HUES64 (cell line): ENCODE data around the gene DRAM1.
"Not testable (repeated sequence)": the region's sequence is repeated elsewhere in the genome, so short reads cannot be mapped to it uniquely, and the experiment has no call there.

Experiments
- H3K27ac ChIP-seq: 2 replicates; pipeline ENCODE4 v1.7.0; 2013; ENCODE audit warnings: low read depth, low read length, inconsistent platforms
- H3K27me3 ChIP-seq: 2 replicates; pipeline ENCODE4 v1.6.1; 2013; ENCODE audit warnings: mild to moderate bottlenecking, low read length; ENCODE audit not compliant: insufficient read depth
- H3K36me3 ChIP-seq: 2 replicates; pipeline ENCODE4 v1.6.1; 2013; ENCODE audit warnings: mild to moderate bottlenecking, low read length; ENCODE audit not compliant: insufficient read depth
- H3K4me1 ChIP-seq: 2 replicates; pipeline ENCODE4 v1.6.1; 2013; ENCODE audit warnings: mild to moderate bottlenecking, low read length, moderate library complexity; ENCODE audit not compliant: insufficient read depth
- H3K4me3 ChIP-seq: 2 replicates; pipeline ENCODE4 v1.5.1; 2013; ENCODE audit warnings: mild to moderate bottlenecking, low read length, moderate library complexity
- H3K9ac ChIP-seq: 2 replicates; pipeline ENCODE4 v1.6.1; 2013; ENCODE audit warnings: mild to moderate bottlenecking, low read depth, low read length
- H3K9me3 ChIP-seq: 2 replicates; pipeline ENCODE4 v1.6.1; 2013; ENCODE audit warnings: low read depth, low read length; ENCODE audit not compliant: insufficient read depth
- WGBS: fragments of 150-250, 120-280 bp; methylation state at CpG from one replicate; pipeline ENCODE4 v1.1.7; 2013; ENCODE audit warnings: missing lambda C conversion rate; 5-methylcytosine and 5-hydroxymethylcytosine counted together

The DRAM1 gene

DNA sequence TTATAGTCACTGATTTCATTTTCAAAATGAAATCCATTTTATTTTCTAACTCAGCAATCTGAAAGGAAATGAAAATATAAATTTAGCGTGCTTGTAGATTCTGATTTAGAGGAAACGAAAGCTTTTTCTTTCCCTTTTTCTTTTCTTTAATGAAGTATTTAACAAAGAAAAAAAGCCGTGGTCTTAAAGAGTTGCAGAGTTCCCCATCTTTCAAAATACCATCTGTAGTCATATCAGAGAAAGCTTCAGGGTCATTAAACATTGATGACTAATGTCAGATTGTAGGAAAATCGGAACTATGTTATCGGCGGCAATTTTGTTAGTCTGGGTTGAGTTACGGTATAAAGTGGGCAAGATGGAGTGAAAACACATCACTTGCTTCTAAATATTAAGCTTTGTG is 32.3 kb downstream of the DRAM1 start:
- WGBS: 98% methylated on average over 4 of the region's 7 CpGs
- H3K27ac ChIP-seq: no peak overlapping the region
- no peaks in the 10 kb centered on the region for H3K4me1 ChIP-seq
- H3K9ac ChIP-seq: no peak overlapping the region
- no peaks in the 10 kb centered on the region for H3K27me3 ChIP-seq
- no peak overlapping the region for H3K4me3 ChIP-seq
- H3K36me3 ChIP-seq: no peaks in the 10 kb centered on the region
- no peaks in the 10 kb centered on the region for H3K9me3 ChIP-seq

- no peaks in the 10 kb centered on the region for H3K9me3 ChIP-seq
- H3K27ac ChIP-seq: no peak overlapping the region
- no peaks in the 10 kb centered on the region for H3K36me3 ChIP-seq
- no peak overlapping the region for H3K4me3 ChIP-seq
- WGBS: 73% methylated on average over 5 of the region's 5 CpGs
- no peaks in the 10 kb centered on the region for H3K27me3 ChIP-seq
- H3K4me1 ChIP-seq: no peaks in the 10 kb centered on the region
- no peak overlapping the region for H3K9ac ChIP-seq
These were observed 38.5 kb downstream of the DRAM1 start for GRCh38 chr12:101915841-101916240.

GRCh38 chr12:101918805-101919204 is 41.4 kb downstream of the DRAM1 start:
- not testable (repeated sequence) for H3K9ac ChIP-seq, H3K4me1 ChIP-seq, H3K9me3 ChIP-seq, H3K27me3 ChIP-seq, H3K36me3 ChIP-seq, H3K27ac ChIP-seq, H3K4me3 ChIP-seq
- WGBS: 96% methylated on average over 4 of the region's 4 CpGs

- 83% methylated on average over 3 of the region's 3 CpGs for WGBS
- Histone ChIP-seq H3K9ac (no peak overlapping the region), H3K4me3 (no peak overlapping the region), H3K36me3 (no peaks in the 10 kb centered on the region), H3K27ac (no peak overlapping the region), H3K27me3 (no peaks in the 10 kb centered on the region), H3K4me1 (no peaks in the 10 kb centered on the region), H3K9me3 (no peaks in the 10 kb centered on the region)
These were observed 42.1 kb downstream of the DRAM1 start for GRCh38 chr12:101919447-101919846.

DNA sequence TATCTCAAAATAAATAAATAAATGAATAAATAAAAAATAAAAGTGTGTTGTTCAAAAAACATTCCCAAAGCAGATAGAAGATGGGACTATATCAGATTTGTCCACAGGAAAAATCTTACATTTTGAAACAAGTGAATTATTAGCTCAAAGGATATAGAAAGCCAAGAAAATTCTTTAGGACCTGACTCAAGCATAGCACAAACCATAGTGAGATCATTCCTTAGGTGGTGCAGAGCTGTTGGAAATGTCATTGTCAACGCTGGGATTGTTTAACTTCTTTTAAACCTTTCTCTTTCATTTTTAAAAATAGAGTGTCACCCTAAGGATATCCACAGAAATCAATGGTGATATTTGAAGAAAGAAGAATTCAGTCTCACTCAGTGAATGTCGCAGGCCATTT is 43.5 kb downstream of the DRAM1 start:
- no peaks in the 10 kb centered on the region for H3K36me3 ChIP-seq
- H3K27ac ChIP-seq: no peak overlapping the region
- H3K27me3 ChIP-seq: no peaks in the 10 kb centered on the region
- no peak overlapping the region for H3K4me3 ChIP-seq
- 91% methylated on average over 1 of the region's 2 CpGs for WGBS
- H3K4me1 ChIP-seq: no peaks in the 10 kb centered on the region
- no peaks in the 10 kb centered on the region for H3K9me3 ChIP-seq
- H3K9ac ChIP-seq: no peak overlapping the region

GRCh38 chr12:101923045-101923718 is 45.8 kb downstream of the DRAM1 start:
- Histone ChIP-seq H3K4me1 (no peaks in the 10 kb centered on the region), H3K27ac (no peak overlapping the region), H3K36me3 (no peaks in the 10 kb centered on the region), H3K9me3 (no peaks in the 10 kb centered on the region), H3K4me3 (no peak overlapping the region), H3K9ac (no peak overlapping the region), H3K27me3 (no peaks in the 10 kb centered on the region)
- 96% methylated on average over 8 of the region's 8 CpGs for WGBS

GRCh38 chr12:101924618-101925017 is 47.2 kb downstream of the DRAM1 start:
- Histone ChIP-seq H3K27ac (no peak overlapping the region), H3K36me3 (no peaks in the 10 kb centered on the region), H3K9ac (no peak overlapping the region), H3K27me3 (no peaks in the 10 kb centered on the region), H3K9me3 (no peaks in the 10 kb centered on the region), H3K4me3 (no peak overlapping the region), H3K4me1 (no peaks in the 10 kb centered on the region)
- WGBS: 89% methylated on average over 3 of the region's 3 CpGs

- H3K36me3 ChIP-seq: no peaks in the 10 kb centered on the region
- H3K9me3 ChIP-seq: no peaks in the 10 kb centered on the region
- no peaks in the 10 kb centered on the region for H3K27me3 ChIP-seq
- H3K27ac ChIP-seq: no peak overlapping the region
- no peak overlapping the region for H3K4me3 ChIP-seq
- H3K9ac ChIP-seq: no peak overlapping the region
- 95% methylated on average over 4 of the region's 4 CpGs for WGBS
- H3K4me1 ChIP-seq: no peaks in the 10 kb centered on the region
These were observed 48.0 kb downstream of the DRAM1 start for GRCh38 chr12:101925361-101925760.

DNA sequence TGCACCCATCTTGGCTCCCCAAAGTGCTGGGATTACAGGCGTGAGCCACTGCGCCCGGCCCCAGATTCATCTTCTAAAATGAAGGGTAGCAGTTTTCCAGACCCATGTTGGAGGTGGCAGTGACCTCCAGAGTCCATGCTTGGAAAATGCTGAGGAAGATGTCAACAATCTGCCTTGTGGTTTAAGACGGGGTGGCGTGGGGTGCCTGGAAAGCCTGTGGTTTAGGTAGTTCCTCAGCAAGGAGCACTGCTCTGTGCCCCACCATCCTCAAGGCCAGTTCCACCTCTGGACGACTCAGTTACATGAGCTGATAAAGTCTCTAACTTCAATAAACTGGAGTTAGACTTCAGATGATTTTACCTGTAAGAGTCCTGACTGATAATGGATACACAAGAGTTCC is 48.6 kb downstream of the DRAM1 start:
- Histone ChIP-seq H3K27ac (no peak overlapping the region), H3K27me3 (no peaks in the 10 kb centered on the region), H3K4me3 (no peak overlapping the region), H3K36me3 (no peaks in the 10 kb centered on the region), H3K9me3 (no peaks in the 10 kb centered on the region), H3K4me1 (no peaks in the 10 kb centered on the region), H3K9ac (no peak overlapping the region)
- 96% methylated on average over 6 of the region's 6 CpGs for WGBS

GRCh38 chr12:101927036-101927435 is 49.7 kb downstream of the DRAM1 start:
- H3K36me3 ChIP-seq: no peaks in the 10 kb centered on the region
- no peaks in the 10 kb centered on the region for H3K4me1 ChIP-seq
- H3K9me3 ChIP-seq: no peaks in the 10 kb centered on the region
- no peaks in the 10 kb centered on the region for H3K27me3 ChIP-seq
- H3K27ac ChIP-seq: no peak overlapping the region
- no peak overlapping the region for H3K9ac ChIP-seq
- no peak overlapping the region for H3K4me3 ChIP-seq

GRCh38 chr12:101927999-101928398 is 50.6 kb downstream of the DRAM1 start:
- Histone ChIP-seq H3K9me3 (no peaks in the 10 kb centered on the region), H3K4me1 (no peaks in the 10 kb centered on the region), H3K27me3 (no peaks in the 10 kb centered on the region), H3K27ac (no peak overlapping the region), H3K36me3 (no peaks in the 10 kb centered on the region), H3K9ac (no peak overlapping the region), H3K4me3 (no peak overlapping the region)
- 92% methylated on average over 4 of the region's 4 CpGs for WGBS

- Histone ChIP-seq H3K9me3 (no peaks in the 10 kb centered on the region), H3K9ac (no peak overlapping the region), H3K4me1 (no peaks in the 10 kb centered on the region), H3K36me3 (no peaks in the 10 kb centered on the region), H3K27ac (no peak overlapping the region), H3K4me3 (no peak overlapping the region), H3K27me3 (no peaks in the 10 kb centered on the region)
- 92% methylated on average over 5 of the region's 5 CpGs for WGBS
These were observed 51.2 kb downstream of the DRAM1 start for GRCh38 chr12:101928556-101928955.
